Transverse colon (tissue), 4 donors: Measurements from ENCODE around the gene KLHDC8A. TPM values are rescaled to one million over a fixed set of nuclear protein-coding genes. Genes with fewer than 3 reads are reported as not detected.

ENCODE experiments used
- DNase-seq: peaks from one replicate; pipeline ENCODE4 v3.0.0-alpha.2; 2019
- H3K27ac ChIP-seq, 4 donors: fragments of 200-600 bp; sonication (generic); 2 replicates each; pipeline ENCODE4 v1.5.1; 2016 to 2018; ENCODE audit warnings: inconsistent platforms in 4 of 4
- H3K27me3 ChIP-seq: fragments of 200-600 bp; sonication (generic); 2 replicates; pipeline ENCODE4 v1.5.1; 2017; ENCODE audit warnings: inconsistent platforms
- H3K36me3 ChIP-seq, 4 donors: fragments of 200-600 bp; sonication (generic); 2 replicates each; pipeline ENCODE4 v1.5.1; 2017 to 2019; ENCODE audit warnings: inconsistent platforms in 4 of 4
- H3K4me1 ChIP-seq, 4 donors: fragments of 200-600 bp; sonication (generic); 2 replicates each; pipeline ENCODE4 v1.5.1; 2017 to 2020; ENCODE audit warnings: inconsistent platforms in 4 of 4
- H3K4me3 ChIP-seq, 4 donors: fragments of 200-600 bp; sonication (generic); 1 replicate in 1 of 4; 2 replicates in 3 of 4; pipeline versions ENCODE4 v1.5.1 to v1.6.1; 2017 to 2019; ENCODE audit warnings: inconsistent platforms in 4 of 4
- H3K9me3 ChIP-seq, 2 donors: fragments of 200-600 bp; sonication (generic); 2 replicates each; pipeline ENCODE4 v1.5.1; 2017 to 2019; ENCODE audit warnings: inconsistent platforms in 2 of 2
- CTCF ChIP-seq, 5 experiments: fragments of 200-600 bp in 3 of 5; fragments of 450-650 bp in 2 of 5; sonication (generic) in 3 of 5; IDR thresholded peaks; 1 replicate in 2 of 5; 2 replicates in 3 of 5; pipeline ENCODE4 v1.5.1; 2016 to 2017; ENCODE audit warnings: antibody characterized with exemption in 5 of 5, inconsistent platforms in 3 of 5, mild to moderate bottlenecking in 2 of 5, moderate library complexity in 1 of 5
- EP300 ChIP-seq: sonication (generic); formaldehyde crosslinking; IDR thresholded peaks from one replicate; pipeline ENCODE4 v1.6.1; 2017; ENCODE audit warnings: antibody characterized with exemption, low read depth
- POLR2A ChIP-seq: fragments of 450-650 bp; IDR thresholded peaks from one replicate; pipeline ENCODE4 v1.6.1; 2016; ENCODE audit warnings: antibody characterized with exemption, mild to moderate bottlenecking, moderate library complexity
- POLR2AphosphoS5 ChIP-seq, 3 donors: sonication (generic); formaldehyde crosslinking; IDR thresholded peaks; one replicate each; pipeline ENCODE4 v1.6.1; 2016; ENCODE audit warnings: antibody characterized with exemption in 3 of 3
- WGBS, 2 donors: methylation state at CpG; one replicate each; pipeline ENCODE4 v1.1.5; 2018; ENCODE audit warnings: low coverage in 1 of 2; 5-methylcytosine and 5-hydroxymethylcytosine counted together
- in situ Hi-C, 4 donors: fragments of 200-750 bp; cut with MboI; loops; one replicate each; pipeline versions ENCODE4 v1.15.0 to v1.15.1; 2017; ENCODE audit warnings: low sequenced_read_pairs in 3 of 4, low pct_ligation_motif_present in 1 of 4, low pct_unique_long_range_greater_than_20kb in 1 of 4
- intact Hi-C: fragments of 100-400 bp; cut with DNase I; formaldehyde crosslinking; loops from one replicate; pipeline ENCODE4 v1.15.1; 2023; ENCODE audit warnings: low total_unique reads
- total RNA-seq, 4 donors: library from RNA; depleted of rRNA; stranded (reverse); fragments of >200 nt; gene quantifications; one replicate each; pipeline ENCODE4 v1.1.0, GENCODE V29; 2016

KLHDC8A gene
- total RNA-seq, 4 donors from 2014 or later: 0.32 to 0.41 TPM; not detected in 2

GRCh38 chr1:205374210-205375078 is 17.7 kb upstream of the KLHDC8A start:
- Histone ChIP-seq H3K27me3 (peaks cover 7% of the 10 kb centered on the region), H3K36me3 (no peaks in the 10 kb centered on the region), H3K4me3 (no peak overlapping the region), H3K9me3 (no peaks in the 10 kb centered on the region), H3K4me1 (peaks cover 0 to 14% (median 5%) of the 10 kb centered on the region in 4 donors), H3K27ac (no peak overlapping the region)
- no peak for DNase-seq
- intact Hi-C loops: no loop called here
- TF ChIP-seq CTCF (IDR thresholded peaks at IDR 0.05): no peak
- no peak for TF ChIP-seq POLR2A
- no peak for TF ChIP-seq EP300
- TF ChIP-seq POLR2AphosphoS5 (IDR thresholded peaks at IDR 0.05): no peak
- in situ Hi-C loops: no loop called here
- WGBS, 2 donors: 42 to 48% methylated on average over 8 to 10 of the region's 10 CpGs

GRCh38 chr1:205373798-205374175 is 17.1 kb upstream of the KLHDC8A start:
- Histone ChIP-seq H3K36me3 (no peaks in the 10 kb centered on the region), H3K27me3 (peaks cover 7% of the 10 kb centered on the region), H3K9me3 (no peaks in the 10 kb centered on the region), H3K4me3 (no peak overlapping the region), H3K27ac (no peak overlapping the region), H3K4me1 (peaks cover 0 to 14% (median 5%) of the 10 kb centered on the region in 4 donors)
- WGBS, 2 donors: 76 to 83% methylated on average over 1 to 2 of the region's 2 CpGs
- no peak for DNase-seq
- in situ Hi-C loops: no loop called here
- TF ChIP-seq POLR2A: no peak
- TF ChIP-seq POLR2AphosphoS5 (IDR thresholded peaks at IDR 0.05): no peak
- no peak for TF ChIP-seq CTCF (IDR thresholded peaks at IDR 0.05)
- no peak for TF ChIP-seq EP300
- intact Hi-C loops: no loop called here

- H3K9me3 ChIP-seq: no peaks in the 10 kb centered on the region
- TF ChIP-seq POLR2AphosphoS5 (IDR thresholded peaks at IDR 0.05): no peak
- no peak for TF ChIP-seq POLR2A
- no peak for TF ChIP-seq CTCF (IDR thresholded peaks at IDR 0.05)
- TF ChIP-seq EP300: no peak
- in situ Hi-C loops: no loop called here
- no peaks in the 10 kb centered on the region for H3K36me3 ChIP-seq
- H3K27ac ChIP-seq: no peak overlapping the region
- intact Hi-C loops: no loop called here
- 63 to 65% methylated on average over 5 to 9 of the region's 9 CpGs for WGBS, 2 donors
- H3K4me3 ChIP-seq: no peak overlapping the region
- peaks cover 7% of the 10 kb centered on the region for H3K27me3 ChIP-seq
- DNase-seq: no peak
- peaks cover 0 to 14% (median 5%) of the 10 kb centered on the region in 4 donors for H3K4me1 ChIP-seq
Observed at GRCh38 chr1:205373022-205373797, 16.5 kb upstream of the KLHDC8A start.
